Panc1 (cell line): ENCODE measurements around the gene SLC44A1.

ENCODE experiments used
- POLR2AphosphoS5 ChIP-seq: IDR thresholded peaks from 2 replicates; pipeline ENCODE4 v1.6.1; 2012; ENCODE audit warnings: mild to moderate bottlenecking, low read depth, low read length, moderate library complexity
- SIN3A ChIP-seq: IDR thresholded peaks from 2 replicates; pipeline ENCODE4 v1.6.1; 2012; ENCODE audit warnings: low read depth, mild to moderate bottlenecking, low read length, moderate library complexity, borderline replicate concordance; ENCODE audit not compliant: insufficient read depth
- TF ChIP-seq, protein P1 (sequence below): fragments of 450-650 bp; IDR thresholded peaks from 2 replicates; pipeline ENCODE4 v1.5.1; 2017; ENCODE audit warnings: mild to moderate bottlenecking
- TF ChIP-seq, protein P2 (sequence below), 2 experiments: IDR thresholded peaks; 2 replicates each; pipeline ENCODE4 v1.6.1; 2011 to 2012; ENCODE audit warnings: low read depth in 2 of 2, control low read depth in 1 of 2, low read length in 1 of 2, mild to moderate bottlenecking in 1 of 2, moderate library complexity in 1 of 2; ENCODE audit not compliant: insufficient read depth in 1 of 2

DNA sequence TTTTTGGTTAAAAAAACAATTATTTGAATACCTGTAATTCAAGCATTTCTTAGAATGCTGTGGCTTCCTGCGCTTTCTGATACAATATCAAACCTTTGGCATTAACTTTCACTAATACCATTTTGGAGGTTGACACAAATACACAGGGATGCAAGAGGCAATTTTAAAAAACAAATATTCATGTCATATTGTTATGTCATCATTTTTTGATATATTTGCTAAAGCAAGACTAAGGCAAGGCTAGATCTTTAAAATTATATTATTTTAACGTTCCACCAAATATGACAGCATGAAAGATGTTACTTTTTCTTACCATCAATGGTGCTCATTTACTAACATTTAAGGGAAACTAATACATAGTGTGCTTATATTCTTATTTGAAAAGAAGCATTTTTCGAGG lies 110.0 kb downstream of the SLC44A1 start:
- TF ChIP-seq, protein P1, sequence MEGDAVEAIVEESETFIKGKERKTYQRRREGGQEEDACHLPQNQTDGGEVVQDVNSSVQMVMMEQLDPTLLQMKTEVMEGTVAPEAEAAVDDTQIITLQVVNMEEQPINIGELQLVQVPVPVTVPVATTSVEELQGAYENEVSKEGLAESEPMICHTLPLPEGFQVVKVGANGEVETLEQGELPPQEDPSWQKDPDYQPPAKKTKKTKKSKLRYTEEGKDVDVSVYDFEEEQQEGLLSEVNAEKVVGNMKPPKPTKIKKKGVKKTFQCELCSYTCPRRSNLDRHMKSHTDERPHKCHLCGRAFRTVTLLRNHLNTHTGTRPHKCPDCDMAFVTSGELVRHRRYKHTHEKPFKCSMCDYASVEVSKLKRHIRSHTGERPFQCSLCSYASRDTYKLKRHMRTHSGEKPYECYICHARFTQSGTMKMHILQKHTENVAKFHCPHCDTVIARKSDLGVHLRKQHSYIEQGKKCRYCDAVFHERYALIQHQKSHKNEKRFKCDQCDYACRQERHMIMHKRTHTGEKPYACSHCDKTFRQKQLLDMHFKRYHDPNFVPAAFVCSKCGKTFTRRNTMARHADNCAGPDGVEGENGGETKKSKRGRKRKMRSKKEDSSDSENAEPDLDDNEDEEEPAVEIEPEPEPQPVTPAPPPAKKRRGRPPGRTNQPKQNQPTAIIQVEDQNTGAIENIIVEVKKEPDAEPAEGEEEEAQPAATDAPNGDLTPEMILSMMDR = no peak
- TF ChIP-seq, protein P2, sequence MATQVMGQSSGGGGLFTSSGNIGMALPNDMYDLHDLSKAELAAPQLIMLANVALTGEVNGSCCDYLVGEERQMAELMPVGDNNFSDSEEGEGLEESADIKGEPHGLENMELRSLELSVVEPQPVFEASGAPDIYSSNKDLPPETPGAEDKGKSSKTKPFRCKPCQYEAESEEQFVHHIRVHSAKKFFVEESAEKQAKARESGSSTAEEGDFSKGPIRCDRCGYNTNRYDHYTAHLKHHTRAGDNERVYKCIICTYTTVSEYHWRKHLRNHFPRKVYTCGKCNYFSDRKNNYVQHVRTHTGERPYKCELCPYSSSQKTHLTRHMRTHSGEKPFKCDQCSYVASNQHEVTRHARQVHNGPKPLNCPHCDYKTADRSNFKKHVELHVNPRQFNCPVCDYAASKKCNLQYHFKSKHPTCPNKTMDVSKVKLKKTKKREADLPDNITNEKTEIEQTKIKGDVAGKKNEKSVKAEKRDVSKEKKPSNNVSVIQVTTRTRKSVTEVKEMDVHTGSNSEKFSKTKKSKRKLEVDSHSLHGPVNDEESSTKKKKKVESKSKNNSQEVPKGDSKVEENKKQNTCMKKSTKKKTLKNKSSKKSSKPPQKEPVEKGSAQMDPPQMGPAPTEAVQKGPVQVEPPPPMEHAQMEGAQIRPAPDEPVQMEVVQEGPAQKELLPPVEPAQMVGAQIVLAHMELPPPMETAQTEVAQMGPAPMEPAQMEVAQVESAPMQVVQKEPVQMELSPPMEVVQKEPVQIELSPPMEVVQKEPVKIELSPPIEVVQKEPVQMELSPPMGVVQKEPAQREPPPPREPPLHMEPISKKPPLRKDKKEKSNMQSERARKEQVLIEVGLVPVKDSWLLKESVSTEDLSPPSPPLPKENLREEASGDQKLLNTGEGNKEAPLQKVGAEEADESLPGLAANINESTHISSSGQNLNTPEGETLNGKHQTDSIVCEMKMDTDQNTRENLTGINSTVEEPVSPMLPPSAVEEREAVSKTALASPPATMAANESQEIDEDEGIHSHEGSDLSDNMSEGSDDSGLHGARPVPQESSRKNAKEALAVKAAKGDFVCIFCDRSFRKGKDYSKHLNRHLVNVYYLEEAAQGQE (IDR thresholded peaks at IDR 0.05; ENCODE audit: insufficient read depth in 1 of 2, low read depth in 2 of 2, low read length in 1 of 2) = no peak
- TF ChIP-seq POLR2AphosphoS5 (no peak), SIN3A (no peak)
